Effector CD4-positive, alpha-beta T cell (primary cell): ENCODE data around the gene ATP5F1C.
A peak's percentile ranks its signal among the peaks of the same experiment; 100 is the strongest.
"Not testable (repeated sequence)": the region's sequence is repeated elsewhere in the genome, so short reads cannot be mapped to it uniquely, and the experiment has no call there.

Experiments used
- DNase-seq: peaks from one replicate; pipeline ENCODE4 v3.0.0-alpha.2; 2020
- total RNA-seq: gene quantifications from one replicate; lab custom pipeline; 2026; lab: John Stamatoyannopoulos, UW

Gene ATP5F1C
- total RNA-seq: 48.2 reads per million, percentile 67 among the genes with 10 or more reads in this experiment

- peak; percentile 95 for DNase-seq
These were observed at the start of gene ATP5F1C, which contains the start of gene KIN for GRCh38 chr10:7787857-7788638. ATP5F1C (plus strand) TSS chr10:7788177; CDS start chr10:7788208, 31 bp downstream. KIN (minus strand) TSS chr10:7787993; CDS start chr10:7787933, 60 bp downstream.

GRCh38 chr10:7738536-7739407, 49.2 kb upstream of the ATP5F1C start:
- DNase-seq: no peak

- DNase-seq: no peak
These were observed 43.7 kb upstream of the ATP5F1C start for GRCh38 chr10:7744307-7744706.

GRCh38 chr10:7748637-7749036, 39.3 kb upstream of the ATP5F1C start:
- DNase-seq: not testable (repeated sequence)

- no peak for DNase-seq
These were observed 37.8 kb upstream of the ATP5F1C start for GRCh38 chr10:7750222-7750621.

GRCh38 chr10:7752251-7752650, 35.7 kb upstream of the ATP5F1C start:
- no peak for DNase-seq

GRCh38 chr10:7755103-7755502, 32.9 kb upstream of the ATP5F1C start:
- DNase-seq: no peak

GRCh38 chr10:7756360-7756992, 31.5 kb upstream of the ATP5F1C start:
- no peak for DNase-seq

- DNase-seq: no peak
These were observed 24.0 kb upstream of the ATP5F1C start for GRCh38 chr10:7763929-7764328.

- no peak for DNase-seq
These were observed 21.7 kb upstream of the ATP5F1C start for GRCh38 chr10:7766241-7766640.

GRCh38 chr10:7767209-7767608, 20.8 kb upstream of the ATP5F1C start:
- no peak for DNase-seq

- no peak for DNase-seq
These were observed 19.6 kb upstream of the ATP5F1C start for GRCh38 chr10:7768417-7768816.

GRCh38 chr10:7773845-7774801, 13.9 kb upstream of the ATP5F1C start:
- DNase-seq: no peak

- no peak for DNase-seq
These were observed 11.2 kb upstream of the ATP5F1C start for GRCh38 chr10:7776777-7777176.

GRCh38 chr10:7782194-7782593, 5.8 kb upstream of the ATP5F1C start:
- not testable (repeated sequence) for DNase-seq

GRCh38 chr10:7786430-7786829, 1.5 kb upstream of the ATP5F1C start:
- no peak for DNase-seq

- no peak for DNase-seq
These were observed 674 bp upstream of the ATP5F1C start for GRCh38 chr10:7787150-7787856.

GRCh38 chr10:7788639-7789286, 786 bp downstream of the ATP5F1C start:
- no peak for DNase-seq

GRCh38 chr10:7789390-7789789, 1.4 kb downstream of the ATP5F1C start:
- DNase-seq: no peak

GRCh38 chr10:7792541-7792940, 4.6 kb downstream of the ATP5F1C start:
- no peak for DNase-seq
